MCF 10A (cell line): Measurements from ENCODE around the gene PPP5C. TPM values are rescaled to one million over a fixed set of nuclear protein-coding genes. Genes with fewer than 3 reads are reported as not detected.

Experiments used
- BruUV-seq: library from RNA; stranded (reverse); fragments of 400-500 nt; replicated peaks from 2 replicates; lab custom pipeline; 2021; lab: Mats Ljungman, UMichigan
- CTCF ChIA-PET: fragments of 300-600 bp; sonication (Branson Sonifier 250); formaldehyde crosslinking; extraction: SDS; loops from one replicate; lab custom pipeline; 2021; ENCODE audit warnings: antibody characterized with exemption, inconsistent platforms; lab: Yijun Ruan, JAX
- POLR2A ChIA-PET: fragments of 300-600, 350-650 bp; sonication (Branson Sonifier 250); formaldehyde crosslinking; extraction: SDS; loops from one replicate; lab custom pipeline; 2020; ENCODE audit warnings: antibody characterized with exemption, inconsistent platforms; lab: Yijun Ruan, JAX
- DNase-seq: peaks from one replicate; pipeline ENCODE4 v3.0.0-alpha.2; 2018; ENCODE audit not compliant: unreplicated experiment
- H3K27ac Mint-ChIP-seq: one replicate; pipeline ENCODE4 v1.8.0; 2022; ENCODE audit warnings: mild to moderate bottlenecking, low read depth, mixed read lengths; ENCODE audit not compliant: unreplicated experiment
- H3K27me3 Mint-ChIP-seq: one replicate; pipeline ENCODE4 v1.8.0; 2022; ENCODE audit warnings: mixed read lengths; ENCODE audit not compliant: insufficient read depth, unreplicated experiment
- H3K36me3 Mint-ChIP-seq: one replicate; pipeline ENCODE4 v1.8.0; 2022; ENCODE audit warnings: mild to moderate bottlenecking, moderate library complexity, mixed read lengths; ENCODE audit not compliant: insufficient read depth, unreplicated experiment
- H3K4me1 Mint-ChIP-seq: one replicate; pipeline ENCODE4 v1.8.0; 2022; ENCODE audit warnings: mixed read lengths; ENCODE audit not compliant: insufficient read depth, unreplicated experiment
- H3K4me3 Mint-ChIP-seq: one replicate; pipeline ENCODE4 v1.8.0; 2022; ENCODE audit warnings: mild to moderate bottlenecking, moderate library complexity, mixed read lengths; ENCODE audit not compliant: unreplicated experiment
- H3K9me3 Mint-ChIP-seq: one replicate; pipeline ENCODE4 v1.8.0; 2022; ENCODE audit warnings: mixed read lengths; ENCODE audit not compliant: unreplicated experiment
- intact Hi-C: fragments of 100-400 bp; cut with micrococcal nuclease; formaldehyde crosslinking; loops from 2 replicates; pipeline ENCODE4 v1.14.1; 2022
- total RNA-seq: library from RNA; stranded (reverse); gene quantifications from 2 replicates; pipeline ENCODE4 v1.2.3, GENCODE V29; 2022
- TF ChIP-seq, protein P1 (sequence below): fragments of 200-600 bp; IDR thresholded peaks from one replicate; pipeline ENCODE4 v1.8.0; 2022; ENCODE audit warnings: antibody characterized with exemption, mild to moderate bottlenecking; ENCODE audit not compliant: unreplicated experiment

PPP5C gene
- total RNA-seq, 1 experiment from 2014 or later, result 81.5 TPM

DNA sequence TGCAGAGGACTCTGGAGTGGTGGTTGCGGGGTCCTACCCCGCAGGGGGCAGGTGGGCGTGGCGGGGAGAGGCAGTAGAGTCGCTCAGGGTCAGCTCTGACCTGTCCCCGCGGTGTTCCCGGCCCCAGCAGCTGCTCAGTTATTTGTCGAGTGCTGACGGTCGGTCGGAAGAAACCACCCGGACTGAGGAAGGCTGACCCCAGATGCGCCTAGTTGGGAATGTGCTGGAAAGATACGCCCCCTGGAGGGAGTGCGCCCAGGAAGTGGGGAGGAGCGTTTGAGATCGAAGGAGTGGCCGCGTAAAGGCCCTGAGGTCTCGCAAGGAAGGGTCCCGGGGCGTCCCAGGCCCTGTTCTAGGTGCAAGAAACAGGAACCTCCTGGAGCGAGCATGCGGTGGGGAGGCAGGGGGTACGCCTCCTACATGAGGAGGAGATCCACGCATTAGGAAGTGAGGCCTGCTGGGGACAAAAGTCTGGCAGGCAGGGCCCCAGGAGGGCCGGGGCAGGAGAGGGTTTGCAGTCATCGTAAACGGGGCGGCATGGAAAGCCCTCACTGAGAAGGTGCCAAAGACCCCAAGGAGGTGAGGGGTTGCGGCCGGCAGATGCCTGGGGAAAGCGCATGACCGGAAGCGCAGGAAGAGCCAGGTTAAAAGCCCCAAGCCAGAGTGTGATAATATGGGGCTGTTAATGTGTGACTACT, 57.3 kb downstream of the PPP5C start:
- CTCF ChIA-PET, result interaction anchor here (0.6 to 3.8 kb wide), 7 partner anchors 9 to 110 kb away, joined by 3 to 24 read pairs (median 3); no protein-coding TSS in a partner anchor
- intact Hi-C loops, result no loop called here

DNA sequence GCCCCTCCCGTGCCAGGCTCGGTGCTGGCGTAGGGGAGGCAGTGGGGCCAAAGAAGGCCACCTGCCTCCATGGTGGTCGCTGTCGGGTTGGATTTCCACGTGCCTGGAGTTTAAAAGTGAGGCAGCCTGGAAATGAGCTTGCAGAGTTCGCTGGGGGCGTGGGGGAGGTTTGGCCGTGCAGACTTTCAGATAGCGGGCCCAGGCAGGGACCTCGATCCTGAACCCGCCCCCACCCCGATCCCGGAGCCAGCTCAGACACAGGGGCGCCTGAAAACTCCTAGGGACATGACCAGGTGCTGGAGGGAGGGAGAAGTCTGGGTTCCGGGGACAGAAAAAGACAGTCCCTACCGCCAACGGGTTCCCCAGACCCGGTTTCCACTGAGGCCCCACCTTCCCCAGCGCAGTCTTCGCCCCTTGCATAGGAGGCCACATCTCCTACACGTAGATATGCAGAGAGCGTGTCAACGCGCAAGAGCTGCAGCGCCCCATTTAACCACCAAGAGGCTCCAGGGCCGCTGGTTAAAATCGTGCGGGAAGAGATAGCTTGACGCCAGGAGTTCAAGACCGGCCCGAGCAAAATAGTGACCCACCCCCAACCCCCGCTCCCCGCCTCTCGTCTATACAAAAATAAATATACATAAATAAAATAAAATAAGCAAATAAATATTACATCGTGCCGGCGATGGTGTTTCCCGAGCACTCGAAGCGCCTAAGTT, 58.0 kb downstream of the PPP5C start:
- Mint-ChIP-seq H3K27me3 (no peaks in the 10 kb centered on the region), H3K9me3 (no peaks in the 10 kb centered on the region), H3K27ac (no peak overlapping the region), H3K4me3 (no peak overlapping the region), H3K4me1 (peaks cover 5% of the 10 kb centered on the region), H3K36me3 (no peaks in the 10 kb centered on the region)
- ChIA-PET POLR2A (no interaction called here), CTCF (interaction anchor here (0.6 to 3.8 kb wide), 4 partner anchors 10 to 95 kb away, joined by 3 to 18 read pairs (median 4); no protein-coding TSS in a partner anchor)
- TF ChIP-seq, protein P1, sequence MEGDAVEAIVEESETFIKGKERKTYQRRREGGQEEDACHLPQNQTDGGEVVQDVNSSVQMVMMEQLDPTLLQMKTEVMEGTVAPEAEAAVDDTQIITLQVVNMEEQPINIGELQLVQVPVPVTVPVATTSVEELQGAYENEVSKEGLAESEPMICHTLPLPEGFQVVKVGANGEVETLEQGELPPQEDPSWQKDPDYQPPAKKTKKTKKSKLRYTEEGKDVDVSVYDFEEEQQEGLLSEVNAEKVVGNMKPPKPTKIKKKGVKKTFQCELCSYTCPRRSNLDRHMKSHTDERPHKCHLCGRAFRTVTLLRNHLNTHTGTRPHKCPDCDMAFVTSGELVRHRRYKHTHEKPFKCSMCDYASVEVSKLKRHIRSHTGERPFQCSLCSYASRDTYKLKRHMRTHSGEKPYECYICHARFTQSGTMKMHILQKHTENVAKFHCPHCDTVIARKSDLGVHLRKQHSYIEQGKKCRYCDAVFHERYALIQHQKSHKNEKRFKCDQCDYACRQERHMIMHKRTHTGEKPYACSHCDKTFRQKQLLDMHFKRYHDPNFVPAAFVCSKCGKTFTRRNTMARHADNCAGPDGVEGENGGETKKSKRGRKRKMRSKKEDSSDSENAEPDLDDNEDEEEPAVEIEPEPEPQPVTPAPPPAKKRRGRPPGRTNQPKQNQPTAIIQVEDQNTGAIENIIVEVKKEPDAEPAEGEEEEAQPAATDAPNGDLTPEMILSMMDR, result no peak
- no peak for DNase-seq
- BruUV-seq, result no TSS peak
- intact Hi-C loops, result no loop called here

More for the DNA sequence above, 57.3 kb downstream of the PPP5C start:
- DNase-seq, result no peak
- no peaks in the 10 kb centered on the region for H3K9me3 Mint-ChIP-seq
- BruUV-seq, result no TSS peak
- no peak overlapping the region for H3K27ac Mint-ChIP-seq
- POLR2A ChIA-PET, result interaction anchor here (0.7 kb wide), 1 partner anchor 20 kb away, joined by 3 read pairs; no protein-coding TSS in a partner anchor
- TF ChIP-seq, protein P1, result no peak
- no peaks in the 10 kb centered on the region for H3K36me3 Mint-ChIP-seq
- no peaks in the 10 kb centered on the region for H3K27me3 Mint-ChIP-seq
- H3K4me1 Mint-ChIP-seq, result peaks cover 5% of the 10 kb centered on the region
- no peak overlapping the region for H3K4me3 Mint-ChIP-seq

DNA sequence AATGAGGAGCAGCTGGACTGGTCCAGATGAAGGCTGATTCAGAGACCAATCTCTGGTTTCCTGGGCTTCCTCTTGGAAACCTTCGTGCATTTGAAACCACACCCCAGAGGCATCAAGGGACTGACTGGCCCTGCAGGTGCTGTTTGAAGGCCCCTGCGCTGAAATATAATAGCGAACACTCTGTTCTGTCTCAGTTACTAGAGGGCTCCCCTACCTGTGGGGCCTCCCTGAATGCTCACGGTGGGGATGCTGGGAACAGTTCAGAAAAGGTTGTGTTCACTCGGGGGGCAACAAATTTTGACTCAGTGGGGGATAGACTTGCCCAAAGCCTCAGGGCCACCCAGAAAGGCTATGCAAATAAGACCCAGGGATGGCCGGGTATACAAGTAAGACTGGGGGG, 60.1 kb downstream of the PPP5C start:
- H3K4me1 Mint-ChIP-seq, result peaks cover 5% of the 10 kb centered on the region
- CTCF ChIA-PET, result interaction anchor here (3.8 kb wide), 1 partner anchor 12 kb away, joined by 18 read pairs; no protein-coding TSS in a partner anchor
- no peak overlapping the region for H3K27ac Mint-ChIP-seq
- no peak overlapping the region for H3K4me3 Mint-ChIP-seq
- TF ChIP-seq, protein P1, result no peak
- no peaks in the 10 kb centered on the region for H3K27me3 Mint-ChIP-seq
- H3K9me3 Mint-ChIP-seq, result no peaks in the 10 kb centered on the region
- BruUV-seq, result no TSS peak
- no peak for DNase-seq
- POLR2A ChIA-PET, result interaction anchor here (0.6 to 1.5 kb wide), 2 partner anchors 12 to 76 kb away, joined by 3 read pairs; no protein-coding TSS in a partner anchor
- intact Hi-C loops, result no loop called here
- H3K36me3 Mint-ChIP-seq, result no peaks in the 10 kb centered on the region
